ENCODE measurements around the gene IGDCC3. TPM values are rescaled to one million over a fixed set of nuclear protein-coding genes. Genes with fewer than 3 reads are reported as not detected.

IGDCC3 gene
- total and polyA plus RNA-seq, 2 donors from 2014 or later = 0.22 to 0.49 TPM

- TF ChIP-seq CTCF (IDR thresholded peaks at IDR 0.05; ENCODE audit: borderline replicate concordance, extremely low read depth, insufficient read depth) = no peak
- Histone ChIP-seq H3K27ac (ENCODE audit: low read depth in 2 of 2, low read length in 2 of 2) (no peak overlapping the region), H3K9ac (ENCODE audit: low read length in 3 of 3) (no peak overlapping the region), H3K9me3 (ENCODE audit: control insufficient read depth in 2 of 3, insufficient read depth in 1 of 3, low read length in 3 of 3) (no peaks in the 10 kb centered on the region), H3K36me3 (ENCODE audit: control insufficient read depth in 2 of 3, insufficient read depth in 3 of 3, low read length in 3 of 3) (no peaks in the 10 kb centered on the region), H3K4me3 (ENCODE audit: low read length in 3 of 3) (no peak overlapping the region), H3K4me1 (ENCODE audit: control insufficient read depth in 2 of 3, insufficient read depth in 2 of 3, low read depth in 1 of 3, low read length in 3 of 3) (no peaks in the 10 kb centered on the region), H3K27me3 (ENCODE audit: control insufficient read depth, insufficient read depth, low read length) (no peaks in the 10 kb centered on the region)
- DNase-seq = peak in 1 of 5 donors; percentile 33
- intact Hi-C loops (cut with DNase I) = no loop called here
- FAIRE-seq = no peak
Observed at GRCh38 chr15:65361708-65362459, 15.9 kb downstream of the IGDCC3 start.

- FAIRE-seq = no peak
- H3K27me3 ChIP-seq (ENCODE audit: control insufficient read depth, insufficient read depth, low read length) = no peaks in the 10 kb centered on the region
Observed at GRCh38 chr15:65360506-65360905, 17.3 kb downstream of the IGDCC3 start.

GRCh38 chr15:65355988-65356353 is 21.8 kb downstream of the IGDCC3 start:
- peak overlapping the region in 1 of 3 donors; percentile 37 for H3K4me3 ChIP-seq (ENCODE audit: low read length in 3 of 3)
- intact Hi-C loops (cut with DNase I) = no loop called here
- no peak for FAIRE-seq

More at GRCh38 chr15:65360506-65360905, 17.3 kb downstream of the IGDCC3 start:
- intact Hi-C loops (cut with DNase I) = no loop called here
- DNase-seq = no peak
- TF ChIP-seq CTCF (IDR thresholded peaks at IDR 0.05; ENCODE audit: borderline replicate concordance, extremely low read depth, insufficient read depth) = no peak
- H3K4me1 ChIP-seq (ENCODE audit: control insufficient read depth in 2 of 3, insufficient read depth in 2 of 3, low read depth in 1 of 3, low read length in 3 of 3) = no peaks in the 10 kb centered on the region
- no peak overlapping the region for H3K27ac ChIP-seq (ENCODE audit: low read depth in 2 of 2, low read length in 2 of 2)
- H3K36me3 ChIP-seq (ENCODE audit: control insufficient read depth in 2 of 3, insufficient read depth in 3 of 3, low read length in 3 of 3) = no peaks in the 10 kb centered on the region
- no peak overlapping the region for H3K4me3 ChIP-seq (ENCODE audit: low read length in 3 of 3)
- H3K9ac ChIP-seq (ENCODE audit: low read length in 3 of 3) = no peak overlapping the region
- no peaks in the 10 kb centered on the region for H3K9me3 ChIP-seq (ENCODE audit: control insufficient read depth in 2 of 3, insufficient read depth in 1 of 3, low read length in 3 of 3)

More at GRCh38 chr15:65355988-65356353, 21.8 kb downstream of the IGDCC3 start:
- no peaks in the 10 kb centered on the region for H3K27me3 ChIP-seq (ENCODE audit: control insufficient read depth, insufficient read depth, low read length)
- no peaks in the 10 kb centered on the region for H3K36me3 ChIP-seq (ENCODE audit: control insufficient read depth in 2 of 3, insufficient read depth in 3 of 3, low read length in 3 of 3)
- no peak for TF ChIP-seq CTCF (IDR thresholded peaks at IDR 0.05; ENCODE audit: borderline replicate concordance, extremely low read depth, insufficient read depth)
- no peaks in the 10 kb centered on the region for H3K9me3 ChIP-seq (ENCODE audit: control insufficient read depth in 2 of 3, insufficient read depth in 1 of 3, low read length in 3 of 3)
- no peak for DNase-seq
- no peak overlapping the region for H3K9ac ChIP-seq (ENCODE audit: low read length in 3 of 3)
- no peak overlapping the region for H3K27ac ChIP-seq (ENCODE audit: low read depth in 2 of 2, low read length in 2 of 2)
- no peaks in the 10 kb centered on the region for H3K4me1 ChIP-seq (ENCODE audit: control insufficient read depth in 2 of 3, insufficient read depth in 2 of 3, low read depth in 1 of 3, low read length in 3 of 3)
